Brain microvascular endothelial cell (primary cell): ENCODE measurements around the gene AFF3.

Experiments
- DNase-seq: peaks from one replicate; pipeline ENCODE4 v3.0.0-alpha.2; 2020
- H3K27ac ChIP-seq: fragments of 250-450 bp; sonication (Bioruptor Pico); 2 replicates; pipeline ENCODE4 v1.5.1; 2020; ENCODE audit warnings: mild to moderate bottlenecking, moderate library complexity
- H3K27me3 ChIP-seq: fragments of 250-450 bp; sonication (Bioruptor Pico); replicated peaks from 2 replicates; pipeline ENCODE4 v1.5.1; 2020; ENCODE audit warnings: mild to moderate bottlenecking
- H3K36me3 ChIP-seq: fragments of 250-450 bp; sonication (Bioruptor Pico); replicated peaks from 2 replicates; pipeline ENCODE4 v1.5.1; 2020; ENCODE audit warnings: mild to moderate bottlenecking
- H3K4me3 ChIP-seq: 2 replicates; pipeline ENCODE4 v1.5.1; 2011; ENCODE audit warnings: low read depth, mild to moderate bottlenecking, control low read depth, low read length, moderate library complexity
- in situ Hi-C: cut with HindIII; loops from 2 replicates; pipeline ENCODE4 v1.10.0; 2017; ENCODE audit warnings: low sequenced_read_pairs, low pct_ligation_motif_present
- TF ChIP-seq, protein P1 (sequence below): IDR thresholded peaks from 2 replicates; pipeline ENCODE4 v1.5.1; 2011; ENCODE audit warnings: low read depth, mild to moderate bottlenecking, moderate library complexity, low read length, control low read depth, inconsistent platforms; ENCODE audit errors: missing control alignments

AFF3 gene

DNA sequence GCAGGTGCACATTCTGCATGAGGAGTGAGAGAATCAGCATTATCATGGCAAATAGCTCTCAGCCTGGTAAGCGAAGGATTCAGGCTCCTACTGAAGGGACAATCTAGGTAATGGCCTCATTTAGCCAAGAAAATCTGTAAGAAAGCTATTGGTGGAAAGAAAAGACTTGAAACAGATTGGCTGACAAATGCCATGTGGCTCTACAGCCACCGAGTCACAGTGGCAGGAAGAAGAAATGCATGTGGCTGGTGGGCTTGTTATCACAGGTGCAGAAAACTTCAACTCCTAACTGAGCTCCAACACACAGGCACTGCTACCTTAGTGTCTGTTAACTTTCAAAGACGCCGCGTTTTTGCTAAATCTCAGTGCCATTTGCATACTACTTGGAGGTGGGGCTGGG is 592.0 kb downstream of the AFF3 start:
- no peak overlapping the region for H3K27ac ChIP-seq
- TF ChIP-seq, protein P1, sequence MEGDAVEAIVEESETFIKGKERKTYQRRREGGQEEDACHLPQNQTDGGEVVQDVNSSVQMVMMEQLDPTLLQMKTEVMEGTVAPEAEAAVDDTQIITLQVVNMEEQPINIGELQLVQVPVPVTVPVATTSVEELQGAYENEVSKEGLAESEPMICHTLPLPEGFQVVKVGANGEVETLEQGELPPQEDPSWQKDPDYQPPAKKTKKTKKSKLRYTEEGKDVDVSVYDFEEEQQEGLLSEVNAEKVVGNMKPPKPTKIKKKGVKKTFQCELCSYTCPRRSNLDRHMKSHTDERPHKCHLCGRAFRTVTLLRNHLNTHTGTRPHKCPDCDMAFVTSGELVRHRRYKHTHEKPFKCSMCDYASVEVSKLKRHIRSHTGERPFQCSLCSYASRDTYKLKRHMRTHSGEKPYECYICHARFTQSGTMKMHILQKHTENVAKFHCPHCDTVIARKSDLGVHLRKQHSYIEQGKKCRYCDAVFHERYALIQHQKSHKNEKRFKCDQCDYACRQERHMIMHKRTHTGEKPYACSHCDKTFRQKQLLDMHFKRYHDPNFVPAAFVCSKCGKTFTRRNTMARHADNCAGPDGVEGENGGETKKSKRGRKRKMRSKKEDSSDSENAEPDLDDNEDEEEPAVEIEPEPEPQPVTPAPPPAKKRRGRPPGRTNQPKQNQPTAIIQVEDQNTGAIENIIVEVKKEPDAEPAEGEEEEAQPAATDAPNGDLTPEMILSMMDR, result no peak
- in situ Hi-C loops, result no loop called here

DNA sequence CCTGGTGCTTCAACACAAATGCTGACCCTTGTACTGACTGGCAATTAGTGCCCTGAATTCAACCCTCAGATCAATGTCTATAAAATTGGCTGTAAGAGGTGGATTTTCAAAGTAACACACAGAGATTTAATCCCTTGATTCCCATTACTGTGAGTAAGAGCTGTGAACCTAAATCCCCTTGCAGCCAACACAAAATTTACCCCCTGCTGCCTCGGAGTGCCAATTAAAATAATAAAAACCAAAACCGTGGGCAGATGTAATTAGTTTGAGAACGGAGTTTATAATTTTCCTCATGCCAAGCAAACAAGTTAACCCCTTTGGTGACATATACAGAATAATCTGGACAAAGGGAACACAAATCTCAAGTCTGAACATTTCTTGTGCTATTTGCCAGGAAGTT is 596.8 kb downstream of the AFF3 start:
- H3K4me3 ChIP-seq, result no peak overlapping the region
- H3K36me3 ChIP-seq, result no peaks in the 10 kb centered on the region
- in situ Hi-C loops, result no loop called here
- TF ChIP-seq, protein P1, result no peak
- no peak for DNase-seq
- H3K27me3 ChIP-seq, result no peaks in the 10 kb centered on the region
- no peak overlapping the region for H3K27ac ChIP-seq

More for the DNA sequence above, 592.0 kb downstream of the AFF3 start:
- Histone ChIP-seq H3K27me3 (no peaks in the 10 kb centered on the region), H3K36me3 (no peaks in the 10 kb centered on the region), H3K4me3 (no peak overlapping the region)
- no peak for DNase-seq

DNA sequence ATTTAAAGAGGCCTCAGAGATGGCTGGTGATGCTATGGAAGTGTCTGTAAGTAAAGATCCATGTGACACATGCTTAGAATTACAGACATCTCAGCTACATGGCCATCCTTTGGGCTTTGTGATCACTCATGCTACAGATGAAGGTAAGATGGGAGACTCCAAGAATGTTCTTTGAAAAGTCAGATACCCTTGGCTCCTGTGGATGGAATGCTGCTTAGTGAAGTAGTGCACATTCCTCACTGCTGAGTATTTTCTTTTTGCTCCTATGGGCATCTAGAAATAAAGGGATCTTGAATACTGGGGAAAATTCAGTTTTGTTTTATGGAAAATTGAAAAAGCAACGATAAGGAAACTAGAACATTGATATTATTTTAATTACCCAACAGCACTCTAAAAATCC is 597.3 kb downstream of the AFF3 start:
- TF ChIP-seq, protein P1, result no peak
- DNase-seq, result peak; percentile 14
- Histone ChIP-seq H3K36me3 (no peaks in the 10 kb centered on the region), H3K27ac (no peak overlapping the region), H3K4me3 (no peak overlapping the region), H3K27me3 (no peaks in the 10 kb centered on the region)
- in situ Hi-C loops, result no loop called here

DNA sequence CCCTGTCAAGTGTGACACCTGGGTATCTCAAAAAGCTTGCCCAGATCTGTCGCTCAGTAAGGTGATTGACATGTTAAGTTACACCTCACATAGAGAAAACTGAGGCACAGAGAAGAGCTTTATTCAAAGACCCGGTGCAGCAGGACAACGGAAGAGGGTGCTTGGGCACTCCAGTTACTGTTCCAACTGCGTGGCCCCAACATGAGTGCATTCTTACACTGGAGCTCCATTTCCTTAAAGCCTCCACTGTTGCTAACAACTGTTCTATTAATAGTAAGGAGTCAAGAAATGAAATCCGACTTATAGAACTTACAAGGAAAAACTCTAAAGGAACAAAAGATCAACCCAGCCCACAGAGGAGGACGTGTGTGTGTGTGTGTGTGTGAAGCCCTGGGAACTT is 597.8 kb downstream of the AFF3 start:
- TF ChIP-seq, protein P1, result no peak

DNA sequence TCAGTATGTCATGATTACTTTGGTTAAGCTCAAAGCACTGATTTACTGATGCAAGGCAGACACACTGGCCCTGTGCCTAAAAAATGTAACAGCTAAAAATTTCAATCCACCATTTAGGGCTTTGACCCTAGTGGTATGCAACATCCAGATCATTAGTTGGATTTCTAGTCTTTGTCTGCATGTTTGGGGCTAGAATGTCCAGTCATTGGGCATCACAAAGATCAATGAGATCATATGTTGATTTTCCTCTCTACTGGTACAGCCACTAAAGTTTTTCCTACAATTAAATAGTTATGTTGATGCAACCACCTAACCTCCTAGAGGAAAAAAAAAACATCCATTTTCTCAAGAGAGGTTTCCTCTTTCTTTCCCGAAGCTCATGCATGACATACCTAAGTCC is 599.1 kb downstream of the AFF3 start:
- Histone ChIP-seq H3K4me3 (no peak overlapping the region), H3K27me3 (no peaks in the 10 kb centered on the region), H3K27ac (no peak overlapping the region), H3K36me3 (no peaks in the 10 kb centered on the region)
- DNase-seq, result no peak
- in situ Hi-C loops, result no loop called here
- TF ChIP-seq, protein P1, result no peak

More for the DNA sequence above, 597.8 kb downstream of the AFF3 start:
- Histone ChIP-seq H3K27me3 (no peaks in the 10 kb centered on the region), H3K27ac (no peak overlapping the region), H3K4me3 (no peak overlapping the region), H3K36me3 (no peaks in the 10 kb centered on the region)
- no peak for DNase-seq
- in situ Hi-C loops, result no loop called here

DNA sequence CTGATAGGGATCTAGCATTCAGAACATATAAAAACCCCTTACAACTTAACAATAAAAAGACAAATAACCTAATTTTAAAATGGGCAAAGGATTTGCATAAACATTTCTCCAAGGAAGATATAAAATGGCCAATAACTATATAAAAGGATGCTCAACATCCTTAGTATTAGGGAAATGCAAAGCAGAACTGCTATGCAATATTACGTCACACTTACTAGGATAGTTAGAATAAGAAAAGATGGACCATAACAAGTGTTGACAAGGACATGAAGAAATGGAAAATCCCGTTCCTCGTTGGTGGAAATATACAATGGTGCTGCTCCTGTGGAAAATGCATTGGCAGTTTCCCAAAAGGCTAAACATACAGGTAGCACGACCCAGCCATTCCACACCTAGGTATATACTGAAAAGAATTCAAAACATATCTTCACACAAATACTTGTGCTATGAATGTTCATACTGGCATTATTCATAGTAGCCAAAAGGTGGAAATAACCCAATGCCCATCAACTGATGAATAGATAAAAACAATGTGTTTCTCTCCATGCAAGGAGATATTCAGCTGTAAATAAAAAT is 604.4 kb downstream of the AFF3 start:
- in situ Hi-C loops, result no loop called here
- Histone ChIP-seq H3K27me3 (no peaks in the 10 kb centered on the region), H3K36me3 (no peaks in the 10 kb centered on the region), H3K4me3 (no peak overlapping the region), H3K27ac (no peak overlapping the region)
- no peak for DNase-seq
- TF ChIP-seq, protein P1, result no peak
